ENCODE measurements around the gene RMI2.

DNA sequence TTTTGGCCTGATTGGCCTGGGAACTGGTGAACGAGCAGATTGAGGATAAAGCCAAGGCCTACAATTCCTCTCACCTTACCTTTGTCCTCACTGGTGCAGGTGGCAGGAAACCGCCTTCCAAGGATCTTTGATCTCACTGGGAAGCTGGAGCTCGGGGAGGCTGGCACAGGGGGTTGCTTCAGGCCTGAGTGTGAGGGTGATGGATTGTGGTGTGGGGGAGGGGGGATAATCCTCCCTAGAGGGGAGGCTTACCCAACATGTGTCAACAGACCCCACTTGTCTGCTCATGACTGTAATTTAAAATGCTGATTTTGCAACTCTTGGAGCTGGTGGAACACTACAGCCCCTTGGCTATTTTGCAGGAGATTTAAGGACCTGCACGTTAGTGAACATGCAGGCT lies 4.5 kb upstream of the RMI2 start:
- TF ChIP-seq, protein P1, sequence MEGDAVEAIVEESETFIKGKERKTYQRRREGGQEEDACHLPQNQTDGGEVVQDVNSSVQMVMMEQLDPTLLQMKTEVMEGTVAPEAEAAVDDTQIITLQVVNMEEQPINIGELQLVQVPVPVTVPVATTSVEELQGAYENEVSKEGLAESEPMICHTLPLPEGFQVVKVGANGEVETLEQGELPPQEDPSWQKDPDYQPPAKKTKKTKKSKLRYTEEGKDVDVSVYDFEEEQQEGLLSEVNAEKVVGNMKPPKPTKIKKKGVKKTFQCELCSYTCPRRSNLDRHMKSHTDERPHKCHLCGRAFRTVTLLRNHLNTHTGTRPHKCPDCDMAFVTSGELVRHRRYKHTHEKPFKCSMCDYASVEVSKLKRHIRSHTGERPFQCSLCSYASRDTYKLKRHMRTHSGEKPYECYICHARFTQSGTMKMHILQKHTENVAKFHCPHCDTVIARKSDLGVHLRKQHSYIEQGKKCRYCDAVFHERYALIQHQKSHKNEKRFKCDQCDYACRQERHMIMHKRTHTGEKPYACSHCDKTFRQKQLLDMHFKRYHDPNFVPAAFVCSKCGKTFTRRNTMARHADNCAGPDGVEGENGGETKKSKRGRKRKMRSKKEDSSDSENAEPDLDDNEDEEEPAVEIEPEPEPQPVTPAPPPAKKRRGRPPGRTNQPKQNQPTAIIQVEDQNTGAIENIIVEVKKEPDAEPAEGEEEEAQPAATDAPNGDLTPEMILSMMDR (IDR thresholded peaks at IDR 0.05) = no peak
- no peak for TF ChIP-seq POLR2AphosphoS5 (IDR thresholded peaks at IDR 0.05)

Data from breast epithelium (tissue), 3 donors.